Activated naive CD8-positive, alpha-beta T cell treated with anti-CD3 and anti-CD28 coated beads, Interleukin-2, amount 50 U/mL, for 24 hours (primary cell): ENCODE measurements around the gene NFIA.

ENCODE experiments used
- ATAC-seq: fragments of 150-1000 bp; cut with Tn5 transposase; one replicate; pipeline ENCODE4 v1.10.0; 2021
- DNase-seq: peaks from one replicate; pipeline ENCODE4 v3.0.0; 2021
- H3K27ac Mint-ChIP-seq: one replicate; pipeline ENCODE4 v1.8.0; 2021; ENCODE audit warnings: mild to moderate bottlenecking, mixed read lengths
- H3K27me3 Mint-ChIP-seq: one replicate; pipeline ENCODE4 v1.8.0; 2021; ENCODE audit warnings: mixed read lengths
- H3K36me3 Mint-ChIP-seq: one replicate; pipeline ENCODE4 v1.8.0; 2021; ENCODE audit warnings: low read depth, mixed read lengths
- H3K4me1 Mint-ChIP-seq: one replicate; pipeline ENCODE4 v1.8.0; 2021; ENCODE audit warnings: mixed read lengths
- H3K4me3 Mint-ChIP-seq: one replicate; pipeline ENCODE4 v1.8.0; 2021; ENCODE audit warnings: mild to moderate bottlenecking, moderate library complexity, mixed read lengths
- H3K9me3 Mint-ChIP-seq: one replicate; pipeline ENCODE4 v1.8.0; 2021; ENCODE audit warnings: mixed read lengths

The NFIA gene

GRCh38 chr1:61082311-61083012 is at the start of gene NFIA:
TSS of gene NFIA (plus strand) at chr1:61082561.
- no peaks in the 10 kb centered on the region for H3K9me3 Mint-ChIP-seq
- no peaks in the 10 kb centered on the region for H3K36me3 Mint-ChIP-seq
- peak within 1 kb of the TSS; percentile 60 for H3K27ac Mint-ChIP-seq
- peaks cover 35% of the 10 kb centered on the region for H3K27me3 Mint-ChIP-seq
- peaks cover 49% of the 10 kb centered on the region for H3K4me1 Mint-ChIP-seq
- peak; percentile 34 for ATAC-seq
- DNase-seq, result peak; percentile 18
- H3K4me3 Mint-ChIP-seq, result peak within 1 kb of the TSS; percentile 81

- Mint-ChIP-seq H3K4me3 (no peak overlapping the region), H3K27me3 (peaks cover 2% of the 10 kb centered on the region), H3K9me3 (no peaks in the 10 kb centered on the region), H3K36me3 (no peaks in the 10 kb centered on the region), H3K27ac (no peak overlapping the region), H3K4me1 (no peaks in the 10 kb centered on the region)
- DNase-seq (no peak), ATAC-seq (no peak)
Observed at GRCh38 chr1:61035880-61036279, 46.5 kb upstream of the NFIA start.

- Mint-ChIP-seq H3K4me3 (peak overlapping the region; percentile 5), H3K36me3 (no peaks in the 10 kb centered on the region)
- no peak for ATAC-seq
Observed at GRCh38 chr1:61042466-61043009, 39.8 kb upstream of the NFIA start.

GRCh38 chr1:61043010-61043820 is 39.1 kb upstream of the NFIA start:
- no peaks in the 10 kb centered on the region for H3K4me1 Mint-ChIP-seq
- no peaks in the 10 kb centered on the region for H3K9me3 Mint-ChIP-seq
- H3K36me3 Mint-ChIP-seq, result no peaks in the 10 kb centered on the region
- peak; percentile 94 for ATAC-seq
- peaks cover 24% of the 10 kb centered on the region for H3K27me3 Mint-ChIP-seq
- H3K27ac Mint-ChIP-seq, result no peak overlapping the region
- DNase-seq, result peak; percentile 89
- peak overlapping the region; percentile 56 for H3K4me3 Mint-ChIP-seq

More at GRCh38 chr1:61042466-61043009, 39.8 kb upstream of the NFIA start:
- no peak for DNase-seq
- peaks cover 26% of the 10 kb centered on the region for H3K27me3 Mint-ChIP-seq
- no peaks in the 10 kb centered on the region for H3K9me3 Mint-ChIP-seq
- H3K27ac Mint-ChIP-seq, result no peak overlapping the region
- no peaks in the 10 kb centered on the region for H3K4me1 Mint-ChIP-seq

- peaks cover 28% of the 10 kb centered on the region for H3K27me3 Mint-ChIP-seq
- no peak overlapping the region for H3K4me3 Mint-ChIP-seq
- H3K4me1 Mint-ChIP-seq, result peaks cover 6% of the 10 kb centered on the region
Observed at GRCh38 chr1:61046434-61046833, 35.9 kb upstream of the NFIA start.

GRCh38 chr1:61047061-61047460 is 35.3 kb upstream of the NFIA start:
- H3K4me3 Mint-ChIP-seq, result no peak overlapping the region
- no peak overlapping the region for H3K27ac Mint-ChIP-seq
- H3K27me3 Mint-ChIP-seq, result peaks cover 32% of the 10 kb centered on the region
- H3K9me3 Mint-ChIP-seq, result no peaks in the 10 kb centered on the region
- H3K4me1 Mint-ChIP-seq, result peaks cover 10% of the 10 kb centered on the region
- H3K36me3 Mint-ChIP-seq, result no peaks in the 10 kb centered on the region
- no peak for DNase-seq
- no peak for ATAC-seq

More at GRCh38 chr1:61046434-61046833, 35.9 kb upstream of the NFIA start:
- no peak for DNase-seq
- no peaks in the 10 kb centered on the region for H3K9me3 Mint-ChIP-seq
- no peaks in the 10 kb centered on the region for H3K36me3 Mint-ChIP-seq
- no peak for ATAC-seq
- H3K27ac Mint-ChIP-seq, result no peak overlapping the region

GRCh38 chr1:61049850-61050540 is 32.4 kb upstream of the NFIA start:
- no peaks in the 10 kb centered on the region for H3K9me3 Mint-ChIP-seq
- H3K27ac Mint-ChIP-seq, result no peak overlapping the region
- H3K27me3 Mint-ChIP-seq, result peaks cover 41% of the 10 kb centered on the region
- peak; percentile 92 for DNase-seq
- ATAC-seq, result peak; percentile 82
- H3K4me3 Mint-ChIP-seq, result peak overlapping the region; percentile 63
- H3K4me1 Mint-ChIP-seq, result peaks cover 24% of the 10 kb centered on the region
- no peaks in the 10 kb centered on the region for H3K36me3 Mint-ChIP-seq

GRCh38 chr1:61050541-61051442 is 31.6 kb upstream of the NFIA start:
- Mint-ChIP-seq H3K4me3 (peak overlapping the region; percentile 63), H3K27me3 (peaks cover 48% of the 10 kb centered on the region), H3K4me1 (peaks cover 24% of the 10 kb centered on the region), H3K9me3 (no peaks in the 10 kb centered on the region), H3K27ac (no peak overlapping the region), H3K36me3 (no peaks in the 10 kb centered on the region)
- peak; percentile 17 for DNase-seq
- ATAC-seq, result peak; percentile 6

GRCh38 chr1:61051443-61051718 is 31.0 kb upstream of the NFIA start:
- H3K4me3 Mint-ChIP-seq, result peak overlapping the region; percentile 35
- no peak for ATAC-seq

GRCh38 chr1:61051719-61052394 is 30.5 kb upstream of the NFIA start:
- Mint-ChIP-seq H3K4me3 (no peak overlapping the region), H3K4me1 (peaks cover 29% of the 10 kb centered on the region), H3K27me3 (peaks cover 59% of the 10 kb centered on the region), H3K9me3 (no peaks in the 10 kb centered on the region), H3K27ac (no peak overlapping the region), H3K36me3 (no peaks in the 10 kb centered on the region)
- DNase-seq (no peak), ATAC-seq (no peak)

More at GRCh38 chr1:61051443-61051718, 31.0 kb upstream of the NFIA start:
- Mint-ChIP-seq H3K27me3 (peaks cover 54% of the 10 kb centered on the region), H3K9me3 (no peaks in the 10 kb centered on the region), H3K4me1 (peaks cover 25% of the 10 kb centered on the region), H3K27ac (no peak overlapping the region), H3K36me3 (no peaks in the 10 kb centered on the region)
- DNase-seq, result no peak

GRCh38 chr1:61052395-61053225 is 29.8 kb upstream of the NFIA start:
- H3K4me3 Mint-ChIP-seq, result peak overlapping the region; percentile 77
- peaks cover 34% of the 10 kb centered on the region for H3K4me1 Mint-ChIP-seq
- peaks cover 58% of the 10 kb centered on the region for H3K27me3 Mint-ChIP-seq
- H3K27ac Mint-ChIP-seq, result no peak overlapping the region
- H3K9me3 Mint-ChIP-seq, result no peaks in the 10 kb centered on the region
- DNase-seq (no peak), ATAC-seq (no peak)
- no peaks in the 10 kb centered on the region for H3K36me3 Mint-ChIP-seq

GRCh38 chr1:61053226-61053711 is 29.1 kb upstream of the NFIA start:
- ATAC-seq (no peak), DNase-seq (no peak)
- H3K9me3 Mint-ChIP-seq, result no peaks in the 10 kb centered on the region
- peaks cover 38% of the 10 kb centered on the region for H3K4me1 Mint-ChIP-seq
- peaks cover 64% of the 10 kb centered on the region for H3K27me3 Mint-ChIP-seq
- H3K4me3 Mint-ChIP-seq, result peak overlapping the region; percentile 77
- H3K27ac Mint-ChIP-seq, result no peak overlapping the region
- no peaks in the 10 kb centered on the region for H3K36me3 Mint-ChIP-seq
